Sigmoid colon (tissue), 4 donors: ENCODE data around the gene ZRSR2.

Experiments
- EP300 ChIP-seq, 4 donors: sonication (generic); formaldehyde crosslinking; IDR thresholded peaks; one replicate each; pipeline ENCODE4 v1.6.1; 2017; ENCODE audit warnings: antibody characterized with exemption in 4 of 4
- POLR2A ChIP-seq, 2 donors: fragments of 450-650 bp; IDR thresholded peaks; one replicate each; pipeline ENCODE4 v1.6.1; 2016; ENCODE audit warnings: antibody characterized with exemption in 2 of 2, mild to moderate bottlenecking in 2 of 2, moderate library complexity in 2 of 2
- POLR2AphosphoS5 ChIP-seq, 4 donors: sonication (generic); formaldehyde crosslinking; IDR thresholded peaks; one replicate each; pipeline ENCODE4 v1.6.1; 2017; ENCODE audit warnings: antibody characterized with exemption in 4 of 4
- TF ChIP-seq, protein P1 (sequence below), 4 experiments: fragments of 450-650 bp in 3 of 4; fragments of 200-600 bp in 1 of 4; IDR thresholded peaks; one replicate each; pipeline ENCODE4 v1.5.1; 2016 to 2019; ENCODE audit warnings: antibody characterized with exemption in 4 of 4, mild to moderate bottlenecking in 3 of 4, moderate library complexity in 2 of 4

DNA sequence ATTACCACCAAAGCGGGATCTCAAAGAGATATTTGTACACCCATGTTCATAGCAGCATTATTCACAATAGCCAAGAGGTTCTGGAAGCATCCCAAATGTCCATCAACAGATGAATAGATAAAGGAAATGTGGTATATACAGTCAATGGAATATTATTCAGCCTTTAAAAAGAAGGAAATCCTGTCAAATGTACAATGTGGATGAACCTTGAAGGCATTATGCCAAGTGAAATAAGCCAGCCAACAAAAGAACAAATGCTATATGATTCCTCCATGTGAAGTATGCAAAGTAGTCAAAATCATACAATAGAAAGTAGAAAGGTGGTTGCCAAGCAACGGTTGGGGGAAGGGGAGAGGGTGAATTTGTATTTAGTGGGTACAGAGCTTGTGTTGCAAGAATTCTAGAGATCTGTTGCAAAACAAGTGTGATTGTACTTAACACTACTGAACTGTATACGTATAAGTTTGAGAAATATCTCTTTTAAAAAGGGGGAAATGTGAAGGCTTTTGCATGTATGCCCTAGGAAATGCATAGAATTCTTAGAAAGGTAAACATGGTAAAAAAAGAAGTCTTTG lies 5.0 kb upstream of the ZRSR2 start:
- no peak for TF ChIP-seq POLR2A (IDR thresholded peaks at IDR 0.05)
- TF ChIP-seq, protein P1, sequence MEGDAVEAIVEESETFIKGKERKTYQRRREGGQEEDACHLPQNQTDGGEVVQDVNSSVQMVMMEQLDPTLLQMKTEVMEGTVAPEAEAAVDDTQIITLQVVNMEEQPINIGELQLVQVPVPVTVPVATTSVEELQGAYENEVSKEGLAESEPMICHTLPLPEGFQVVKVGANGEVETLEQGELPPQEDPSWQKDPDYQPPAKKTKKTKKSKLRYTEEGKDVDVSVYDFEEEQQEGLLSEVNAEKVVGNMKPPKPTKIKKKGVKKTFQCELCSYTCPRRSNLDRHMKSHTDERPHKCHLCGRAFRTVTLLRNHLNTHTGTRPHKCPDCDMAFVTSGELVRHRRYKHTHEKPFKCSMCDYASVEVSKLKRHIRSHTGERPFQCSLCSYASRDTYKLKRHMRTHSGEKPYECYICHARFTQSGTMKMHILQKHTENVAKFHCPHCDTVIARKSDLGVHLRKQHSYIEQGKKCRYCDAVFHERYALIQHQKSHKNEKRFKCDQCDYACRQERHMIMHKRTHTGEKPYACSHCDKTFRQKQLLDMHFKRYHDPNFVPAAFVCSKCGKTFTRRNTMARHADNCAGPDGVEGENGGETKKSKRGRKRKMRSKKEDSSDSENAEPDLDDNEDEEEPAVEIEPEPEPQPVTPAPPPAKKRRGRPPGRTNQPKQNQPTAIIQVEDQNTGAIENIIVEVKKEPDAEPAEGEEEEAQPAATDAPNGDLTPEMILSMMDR (IDR thresholded peaks at IDR 0.05): no peak
- TF ChIP-seq POLR2AphosphoS5 (IDR thresholded peaks at IDR 0.05): no peak
- no peak for TF ChIP-seq EP300 (IDR thresholded peaks at IDR 0.05)
